22Rv1 (cell line): ENCODE measurements around the gene CFL2.

ENCODE experiments used
- CTCF ChIP-seq: fragments of 450-650 bp; IDR thresholded peaks from 2 replicates; pipeline ENCODE4 v1.5.1; 2017; ENCODE audit warnings: mild to moderate bottlenecking
- ZFX ChIP-seq: fragments of 450-650 bp; IDR thresholded peaks from 2 replicates; pipeline ENCODE4 v1.6.1; 2017; ENCODE audit warnings: antibody characterized with exemption, borderline replicate concordance

- TF ChIP-seq CTCF (no peak), ZFX (no peak)
These were observed 42.7 kb downstream of the CFL2 start for GRCh38 chr14:34671716-34672115.
